GM12864 (cell line): ENCODE measurements around the gene PKHD1.
"Not testable (repeated sequence)": the region's sequence is repeated elsewhere in the genome, so short reads cannot be mapped to it uniquely, and the experiment has no call there.

ENCODE experiments used
- DNase-seq: peaks from one replicate; pipeline ENCODE4 v3.0.0-alpha.2; 2011; ENCODE audit warnings: low read depth
- H3K4me3 ChIP-seq: 2 replicates; pipeline ENCODE4 v1.5.1; 2011; ENCODE audit warnings: mild to moderate bottlenecking, low read depth, low read length, control low read depth
- TF ChIP-seq, protein P1 (sequence below): IDR thresholded peaks from 2 replicates; pipeline ENCODE4 v1.5.1; 2011; ENCODE audit warnings: low read depth, mild to moderate bottlenecking, moderate library complexity, low read length, control low read depth, inconsistent platforms; ENCODE audit errors: missing control alignments

The PKHD1 gene

DNA sequence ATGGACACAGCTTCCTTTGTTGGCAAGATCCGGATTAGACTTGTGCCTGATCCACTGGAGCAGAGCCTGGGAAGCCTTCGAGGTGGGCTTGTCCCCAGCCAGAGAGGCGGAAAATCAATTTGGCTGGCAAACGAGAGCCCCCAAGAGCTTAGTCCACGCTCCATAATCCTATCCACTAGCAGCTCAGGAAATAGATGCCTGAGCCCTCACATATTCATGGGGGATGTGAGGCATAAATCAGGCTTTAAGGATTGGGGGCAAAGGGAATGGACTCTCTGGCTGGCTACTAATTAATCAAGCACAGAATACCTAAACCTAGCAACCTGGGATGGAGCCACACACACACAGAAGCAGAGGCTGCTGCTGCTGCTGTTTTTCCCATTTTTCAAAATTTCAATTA is 137.9 kb downstream of the PKHD1 start:
- TF ChIP-seq, protein P1, sequence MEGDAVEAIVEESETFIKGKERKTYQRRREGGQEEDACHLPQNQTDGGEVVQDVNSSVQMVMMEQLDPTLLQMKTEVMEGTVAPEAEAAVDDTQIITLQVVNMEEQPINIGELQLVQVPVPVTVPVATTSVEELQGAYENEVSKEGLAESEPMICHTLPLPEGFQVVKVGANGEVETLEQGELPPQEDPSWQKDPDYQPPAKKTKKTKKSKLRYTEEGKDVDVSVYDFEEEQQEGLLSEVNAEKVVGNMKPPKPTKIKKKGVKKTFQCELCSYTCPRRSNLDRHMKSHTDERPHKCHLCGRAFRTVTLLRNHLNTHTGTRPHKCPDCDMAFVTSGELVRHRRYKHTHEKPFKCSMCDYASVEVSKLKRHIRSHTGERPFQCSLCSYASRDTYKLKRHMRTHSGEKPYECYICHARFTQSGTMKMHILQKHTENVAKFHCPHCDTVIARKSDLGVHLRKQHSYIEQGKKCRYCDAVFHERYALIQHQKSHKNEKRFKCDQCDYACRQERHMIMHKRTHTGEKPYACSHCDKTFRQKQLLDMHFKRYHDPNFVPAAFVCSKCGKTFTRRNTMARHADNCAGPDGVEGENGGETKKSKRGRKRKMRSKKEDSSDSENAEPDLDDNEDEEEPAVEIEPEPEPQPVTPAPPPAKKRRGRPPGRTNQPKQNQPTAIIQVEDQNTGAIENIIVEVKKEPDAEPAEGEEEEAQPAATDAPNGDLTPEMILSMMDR: no peak
- no peak for DNase-seq
- no peak overlapping the region for H3K4me3 ChIP-seq

DNA sequence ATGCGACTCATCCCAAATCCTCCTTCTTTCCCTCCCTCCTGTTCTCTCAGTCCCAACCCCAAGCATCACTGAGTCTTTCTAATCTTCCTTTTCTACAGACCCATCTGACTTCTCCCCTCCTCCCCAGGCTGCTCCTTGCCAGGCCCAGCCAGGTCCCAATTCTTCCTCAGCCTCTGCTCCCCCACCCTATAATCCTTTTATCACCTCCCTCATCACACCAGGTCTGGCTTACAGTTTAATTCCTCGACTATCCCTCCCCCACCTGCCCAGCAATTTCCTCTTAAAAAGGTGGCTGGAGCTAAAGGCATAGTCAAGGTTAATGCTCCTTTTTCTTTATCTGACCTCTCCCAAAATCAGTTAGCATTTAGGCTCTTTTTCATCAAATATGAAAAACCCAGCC is 147.7 kb downstream of the PKHD1 start:
- DNase-seq, H3K4me3 ChIP-seq: not testable (repeated sequence)

DNA sequence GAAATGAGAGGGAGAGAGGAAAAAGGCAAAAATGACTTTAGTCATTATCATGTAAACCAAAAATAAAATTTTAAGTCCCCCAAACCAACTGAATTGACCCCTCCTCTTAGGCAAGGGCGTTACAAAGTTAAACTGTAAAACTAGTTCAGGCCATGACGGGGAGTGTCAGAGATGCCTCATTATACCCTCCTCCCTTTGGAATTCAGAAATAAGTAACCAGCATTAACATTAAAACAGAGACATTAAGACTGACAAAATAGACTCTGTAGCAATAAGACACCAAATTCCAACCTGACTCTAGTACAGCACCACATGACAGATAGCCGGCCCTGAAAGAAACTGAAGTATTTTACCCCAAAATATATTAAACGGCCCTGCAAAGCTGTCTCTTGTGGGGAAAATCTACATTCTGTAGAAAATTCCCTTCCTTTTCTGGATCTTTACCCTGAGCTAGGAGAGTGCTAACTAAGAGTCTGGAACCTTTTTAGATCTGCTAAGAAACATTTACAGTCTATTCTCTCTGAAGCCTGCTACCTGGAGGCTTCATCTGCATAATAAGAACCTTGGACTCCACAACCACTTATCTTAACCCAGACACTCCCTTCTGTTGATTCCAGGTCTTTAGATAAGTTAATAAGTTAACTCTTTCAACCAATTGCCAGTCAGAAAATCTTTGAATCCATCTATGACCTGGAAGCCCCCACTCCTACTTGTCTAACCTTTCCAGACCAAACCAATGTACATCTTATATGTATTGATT is 150.7 kb downstream of the PKHD1 start:
- TF ChIP-seq, protein P1: no peak
- no peak for DNase-seq
- H3K4me3 ChIP-seq: no peak overlapping the region

DNA sequence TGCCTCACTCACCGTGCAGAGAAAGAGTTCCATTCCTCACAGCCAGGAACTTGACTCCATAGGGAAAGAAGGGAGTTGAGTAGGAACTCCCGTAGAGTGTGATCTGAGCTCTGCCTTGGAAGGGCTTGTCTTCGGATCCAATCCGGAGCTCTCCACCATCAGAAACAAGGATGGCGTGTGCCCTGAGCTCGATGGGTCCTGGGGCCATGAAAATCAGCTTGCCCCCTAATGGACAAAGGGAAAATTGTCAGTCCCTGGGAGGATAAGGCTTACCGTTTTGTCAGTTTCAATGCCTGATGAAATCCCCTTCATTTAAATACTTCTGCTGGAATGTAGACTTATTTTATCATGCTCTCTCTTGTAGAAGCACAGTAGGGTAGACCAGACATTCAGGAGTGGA is 153.3 kb downstream of the PKHD1 start:
- no peak for DNase-seq
- H3K4me3 ChIP-seq: no peak overlapping the region
- TF ChIP-seq, protein P1: peak; percentile 74

DNA sequence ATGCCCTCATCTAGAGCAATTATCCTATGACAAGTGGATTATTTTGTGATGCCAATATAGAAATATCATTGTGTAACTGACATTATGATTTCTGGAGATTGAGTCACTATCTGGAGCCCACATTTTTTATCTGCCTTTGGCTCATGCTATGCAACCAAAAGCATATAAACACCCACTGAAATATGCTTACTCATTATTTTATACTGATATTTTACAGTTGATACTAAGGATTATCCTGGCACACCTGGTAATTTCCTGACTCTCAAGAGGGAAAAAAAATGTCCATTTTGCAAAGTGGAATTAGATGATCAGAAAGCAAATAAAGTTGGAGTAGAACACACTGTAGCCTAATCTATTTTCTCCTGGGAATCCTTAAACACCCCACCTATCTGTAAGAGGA is 154.5 kb downstream of the PKHD1 start:
- no peak for DNase-seq
- TF ChIP-seq, protein P1: no peak
- H3K4me3 ChIP-seq: no peak overlapping the region

DNA sequence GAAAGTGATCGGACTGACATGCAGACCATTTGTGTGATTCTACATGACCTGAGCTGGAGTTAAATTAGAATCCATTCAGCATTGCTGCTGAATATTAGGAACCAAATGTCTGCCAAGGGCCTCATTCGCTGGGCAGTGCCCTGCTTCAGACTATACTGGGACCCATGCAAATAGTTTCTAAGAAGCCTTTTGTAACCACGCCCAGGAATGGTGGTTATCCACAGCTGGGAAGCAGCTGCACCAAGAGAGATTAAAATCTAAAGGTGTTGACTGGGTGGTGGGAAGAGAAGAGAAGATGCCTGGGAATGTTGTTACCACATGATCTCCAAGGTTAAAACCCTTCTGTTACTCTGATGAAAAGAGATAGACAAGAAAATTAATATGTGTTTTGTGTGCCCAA is 156.8 kb downstream of the PKHD1 start:
- no peak overlapping the region for H3K4me3 ChIP-seq
- TF ChIP-seq, protein P1: no peak
- no peak for DNase-seq

DNA sequence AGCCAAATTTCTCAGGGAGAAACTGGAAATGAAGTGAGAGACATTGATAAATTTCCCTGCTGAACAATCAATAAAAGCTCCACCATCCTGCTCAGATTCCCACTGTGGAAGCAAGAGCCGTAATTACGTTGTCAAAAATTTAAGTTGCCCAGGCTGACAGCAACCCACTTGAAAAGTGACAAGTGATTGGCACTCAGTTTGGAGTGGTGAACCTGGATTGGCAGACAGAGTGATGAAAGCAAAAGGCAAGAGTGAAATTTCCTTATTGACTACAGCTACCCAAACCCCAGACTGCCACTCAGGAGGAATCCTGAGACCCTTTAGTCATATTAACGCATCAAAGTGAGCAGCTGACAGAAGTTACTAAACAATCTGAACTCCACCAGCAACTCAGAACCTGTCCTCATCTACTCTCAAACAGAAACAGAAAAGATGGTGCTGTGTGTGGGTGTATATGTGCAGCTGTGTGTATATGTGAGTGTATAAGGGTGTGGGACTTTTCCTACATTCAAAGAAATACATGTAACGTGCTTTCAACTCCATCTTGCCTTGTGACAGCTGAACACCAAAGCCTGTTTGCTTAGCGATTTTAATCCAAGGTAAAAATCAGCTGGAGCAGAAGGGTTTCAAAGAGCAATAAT is 157.4 kb downstream of the PKHD1 start:
- no peak overlapping the region for H3K4me3 ChIP-seq
- no peak for DNase-seq
- TF ChIP-seq, protein P1: no peak
